Activated CD8-positive, alpha-beta T cell treated with anti-CD3 and anti-CD28 coated beads for 36 hours (primary cell): Measurements from ENCODE around the gene IDH3G. TPM values are rescaled to one million over a fixed set of nuclear protein-coding genes. Genes with fewer than 3 reads are reported as not detected.

ENCODE experiments used
- ATAC-seq: fragments of 200-7000 bp; cut with Tn5 transposase; one replicate; pipeline ENCODE4 v1.10.0; 2021; ENCODE audit warnings: mild to moderate bottlenecking, moderate library complexity
- CTCF ChIA-PET: fragments of 350-600 bp; sonication (Branson Sonifier 250); formaldehyde crosslinking; loops from one replicate; lab custom pipeline; 2021; ENCODE audit warnings: antibody characterized with exemption; lab: Charles Lee
- POLR2A ChIA-PET: fragments of 350-600 bp; sonication (Branson Sonifier 250); formaldehyde crosslinking; loops from one replicate; lab custom pipeline; 2021; ENCODE audit warnings: antibody characterized with exemption; lab: Charles Lee
- DNase-seq: peaks from one replicate; pipeline ENCODE4 v3.0.0-alpha.2; 2020
- H3K27ac Mint-ChIP-seq: one replicate; pipeline ENCODE4 v1.8.0; 2021; ENCODE audit warnings: mild to moderate bottlenecking, mixed read lengths
- H3K27me3 Mint-ChIP-seq: one replicate; pipeline ENCODE4 v1.8.0; 2021; ENCODE audit warnings: mixed read lengths
- H3K36me3 Mint-ChIP-seq: one replicate; pipeline ENCODE4 v1.8.0; 2021; ENCODE audit warnings: low read depth, mixed read lengths
- H3K4me1 Mint-ChIP-seq: one replicate; pipeline ENCODE4 v1.8.0; 2021; ENCODE audit warnings: low read depth, mixed read lengths
- H3K4me3 Mint-ChIP-seq: one replicate; pipeline ENCODE4 v1.8.0; 2021; ENCODE audit warnings: mild to moderate bottlenecking, moderate library complexity, mixed read lengths
- H3K9me3 Mint-ChIP-seq: one replicate; pipeline ENCODE4 v1.8.0; 2021; ENCODE audit warnings: mixed read lengths
- CTCF ChIP-seq: fragments of 200-600 bp; IDR thresholded peaks from one replicate; pipeline ENCODE4 v1.8.0; 2022; ENCODE audit warnings: antibody characterized with exemption, mild to moderate bottlenecking
- intact Hi-C: fragments of 100-400 bp; cut with micrococcal nuclease; formaldehyde crosslinking; loops from one replicate; pipeline ENCODE4 v1.10.0; 2022
- total RNA-seq, 2 experiments: library from RNA; stranded (reverse); gene quantifications; one replicate each; pipeline ENCODE4 v1.2.3, GENCODE V29; 2021

Gene IDH3G
- total RNA-seq, 2 experiments from 2014 or later = 54.3 to 56.9 TPM

GRCh38 chrX:153792368-153792767 is 1.8 kb downstream of the IDH3G start:
- peak overlapping the region; percentile 79 for H3K4me3 Mint-ChIP-seq
- H3K27ac Mint-ChIP-seq = no peak overlapping the region
- no peak for DNase-seq
- ATAC-seq = no peak
- CTCF ChIA-PET = interaction anchor here (0.9 kb wide), 1 partner anchor 176 kb away, joined by 3 read pairs; no protein-coding TSS in a partner anchor
- peaks cover 20% of the 10 kb centered on the region for H3K4me1 Mint-ChIP-seq
- intact Hi-C loops = no loop called here
- POLR2A ChIA-PET = interaction anchor here (1.8 kb wide), 1 partner anchor 24 kb away, joined by 6 read pairs; no protein-coding TSS in a partner anchor
- no peak for TF ChIP-seq CTCF
- no peaks in the 10 kb centered on the region for H3K9me3 Mint-ChIP-seq
- H3K36me3 Mint-ChIP-seq = peaks cover 21% of the 10 kb centered on the region
- no peaks in the 10 kb centered on the region for H3K27me3 Mint-ChIP-seq

GRCh38 chrX:153791104-153791852 is 2.9 kb downstream of the IDH3G start:
- H3K36me3 Mint-ChIP-seq = peaks cover 14% of the 10 kb centered on the region
- no peaks in the 10 kb centered on the region for H3K9me3 Mint-ChIP-seq
- CTCF ChIA-PET = no interaction called here
- no peak for DNase-seq
- ATAC-seq = no peak
- no peak overlapping the region for H3K27ac Mint-ChIP-seq
- H3K27me3 Mint-ChIP-seq = no peaks in the 10 kb centered on the region
- TF ChIP-seq CTCF = no peak
- POLR2A ChIA-PET = interaction anchor here (1.8 kb wide), 1 partner anchor 23 kb away, joined by 6 read pairs; no protein-coding TSS in a partner anchor
- peaks cover 15% of the 10 kb centered on the region for H3K4me1 Mint-ChIP-seq
- intact Hi-C loops = no loop called here
- H3K4me3 Mint-ChIP-seq = no peak overlapping the region

DNA sequence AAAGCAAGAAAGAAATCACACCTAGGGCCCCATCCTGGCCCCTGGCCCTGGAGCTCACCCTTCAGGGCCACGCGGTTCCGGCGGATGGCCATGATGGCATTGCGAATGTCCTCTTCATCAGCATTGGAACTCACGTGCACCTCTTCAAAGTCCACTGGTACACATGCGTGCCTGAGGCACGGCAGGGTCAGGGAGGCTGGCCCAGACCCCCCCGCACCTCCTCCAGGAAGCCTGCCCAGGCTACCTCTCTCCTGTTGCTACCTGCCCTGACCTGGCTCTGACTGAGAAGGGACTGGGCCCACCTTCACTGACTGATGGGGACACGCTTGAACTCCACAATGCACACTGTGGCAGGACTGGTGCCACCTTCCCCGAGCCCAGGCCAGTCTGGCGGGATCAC is 4.5 kb downstream of the IDH3G start:
- Mint-ChIP-seq H3K4me3 (no peak overlapping the region), H3K36me3 (peaks cover 8% of the 10 kb centered on the region), H3K4me1 (peaks cover 11% of the 10 kb centered on the region), H3K27me3 (no peaks in the 10 kb centered on the region), H3K9me3 (no peaks in the 10 kb centered on the region), H3K27ac (no peak overlapping the region)
- intact Hi-C loops = no loop called here
- CTCF ChIA-PET = interaction anchor here (1.5 kb wide), 1 partner anchor 157 kb away, joined by 3 read pairs; no protein-coding TSS in a partner anchor
- no peak for TF ChIP-seq CTCF
- DNase-seq (no peak), ATAC-seq (no peak)
- POLR2A ChIA-PET = interaction anchor here (1.2 kb wide), 1 partner anchor 9 kb away, joined by 3 read pairs; the partner anchor contains the start of gene SRPK3

- Mint-ChIP-seq H3K9me3 (no peaks in the 10 kb centered on the region), H3K4me1 (peaks cover 3% of the 10 kb centered on the region), H3K4me3 (no peak overlapping the region), H3K27ac (no peak overlapping the region), H3K27me3 (no peaks in the 10 kb centered on the region), H3K36me3 (peaks cover 2% of the 10 kb centered on the region)
- ChIA-PET POLR2A (no interaction called here), CTCF (no interaction called here)
- ATAC-seq (no peak), DNase-seq (no peak)
- intact Hi-C loops = no loop called here
- no peak for TF ChIP-seq CTCF
These were observed 7.5 kb downstream of the IDH3G start for GRCh38 chrX:153786669-153787068.

DNA sequence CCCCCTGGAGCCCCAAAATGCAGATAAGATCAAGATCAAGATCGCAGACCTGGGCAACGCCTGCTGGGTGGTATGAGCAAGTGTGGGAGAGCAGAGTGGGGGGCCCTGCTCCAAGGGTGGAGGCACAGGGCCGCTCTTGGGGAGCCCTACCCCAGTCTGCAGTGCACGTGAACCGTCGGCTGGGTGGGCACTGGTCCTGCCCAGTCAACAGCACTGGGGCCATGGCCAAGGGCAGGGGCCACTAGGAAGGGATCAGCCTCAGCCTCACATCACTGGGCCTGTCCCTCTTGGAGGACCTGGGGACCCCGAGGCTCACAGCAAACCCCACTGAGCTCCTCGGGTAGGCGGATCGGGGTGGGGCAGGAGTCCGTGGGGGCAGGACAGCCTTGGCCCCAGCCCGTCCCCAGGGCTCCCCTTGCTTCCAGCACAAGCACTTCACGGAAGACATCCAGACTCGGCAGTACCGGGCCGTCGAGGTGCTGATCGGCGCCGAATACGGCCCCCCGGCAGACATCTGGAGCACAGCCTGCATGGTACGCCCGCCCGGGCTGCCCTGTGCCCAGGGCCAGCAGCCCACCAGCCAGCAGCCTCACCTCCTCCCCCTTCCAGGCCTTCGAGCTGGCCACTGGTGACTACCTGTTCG is 9.7 kb downstream of the IDH3G start:
- ChIA-PET POLR2A (no interaction called here), CTCF (no interaction called here)
- DNase-seq = no peak
- ATAC-seq = no peak
- H3K36me3 Mint-ChIP-seq = peaks cover 2% of the 10 kb centered on the region
- H3K27ac Mint-ChIP-seq = no peak overlapping the region
- H3K4me1 Mint-ChIP-seq = no peaks in the 10 kb centered on the region
- H3K4me3 Mint-ChIP-seq = no peak overlapping the region
- intact Hi-C loops = no loop called here
- TF ChIP-seq CTCF = no peak
- H3K27me3 Mint-ChIP-seq = peaks cover 5% of the 10 kb centered on the region
- H3K9me3 Mint-ChIP-seq = no peaks in the 10 kb centered on the region
